HepG2 (cell line): ENCODE results near the gene PIK3CG. TPM values are rescaled to one million over a fixed set of nuclear protein-coding genes. Genes with fewer than 3 reads are reported as not detected.
"Not testable (repeated sequence)": the region's sequence is repeated elsewhere in the genome, so short reads cannot be mapped to it uniquely, and the experiment has no call there.

ENCODE experiments used
- ATAC-seq: fragments of 200-7000 bp; cut with Tn5 transposase; 3 replicates; pipeline ENCODE4 v1.9.1; 2020; ENCODE audit warnings: mild to moderate bottlenecking, moderate library complexity
- BruUV-seq: library from RNA; stranded (reverse); fragments of 400-500 nt; replicated peaks from 2 replicates; lab custom pipeline; 2021; lab: Mats Ljungman, UMichigan
- CTCF ChIA-PET: fragments of 300-600 bp; formaldehyde crosslinking; extraction: SDS; loops from one replicate; lab custom pipeline; 2021; ENCODE audit warnings: low total read pairs, inconsistent platforms, low intra/inter-chr PET ratio; lab: Yijun Ruan, JAX
- POLR2A ChIA-PET: fragments of 350-600 bp; sonication (Branson Sonifier 250); formaldehyde crosslinking; loops from one replicate; lab custom pipeline; 2020; ENCODE audit warnings: antibody characterized with exemption, inconsistent platforms; lab: Yijun Ruan, JAX
- DNase-seq: peaks from one replicate; pipeline ENCODE4 v3.0.0-alpha.2; 2015; ENCODE audit warnings: low spot score
- FAIRE-seq: peaks from 3 replicates; lab custom pipeline; 2011; peaks lifted over from hg19 to GRCh38; lab: Jason Lieb, UNC
- H2AFZ ChIP-seq: one replicate; pipeline ENCODE4 v1.6.1; 2011; ENCODE audit warnings: low read length, inconsistent platforms
- H3K27ac ChIP-seq: fragments of 300-600 bp; 3 replicates; pipeline ENCODE4 v1.8.0; 2011; ENCODE audit warnings: mixed run types, mild to moderate bottlenecking, mixed read lengths, low read length, inconsistent platforms; ENCODE audit not compliant: insufficient read depth; ENCODE audit errors: extremely low read length
- H3K27me3 ChIP-seq, 2 experiments: fragments of 200-600 bp in 1 of 2; 2 replicates in 1 of 2; 3 replicates in 1 of 2; pipeline versions ENCODE4 v1.6.0 to v1.8.0; 2011; ENCODE audit warnings: low read length in 2 of 2, mild to moderate bottlenecking in 2 of 2, moderate library complexity in 2 of 2, inconsistent platforms in 1 of 2; ENCODE audit not compliant: insufficient read depth in 2 of 2, control insufficient read depth in 1 of 2
- H3K36me3 ChIP-seq, 2 experiments: fragments of 200-600 bp in 1 of 2; replicated peaks in 1 of 2; 2 replicates in 1 of 2; 3 replicates in 1 of 2; pipeline versions ENCODE4 v1.5.1 to v1.8.0; 2011; ENCODE audit warnings: low read length in 2 of 2, inconsistent platforms in 1 of 2; ENCODE audit not compliant: insufficient read depth in 2 of 2, control insufficient read depth in 1 of 2
- H3K4me1 ChIP-seq: 2 replicates; pipeline ENCODE4 v1.5.1; 2012; ENCODE audit warnings: low read length, inconsistent platforms; ENCODE audit not compliant: insufficient read depth
- H3K4me2 ChIP-seq: 2 replicates; pipeline ENCODE4 v1.6.0; 2011; ENCODE audit warnings: low read depth, low read length, inconsistent platforms
- H3K4me3 ChIP-seq, 3 experiments: fragments of 200-600 bp in 1 of 3; sonication (generic), shearing (Covaris generic) in 1 of 3; replicated peaks in 1 of 3; 2 replicates each; pipeline ENCODE4 v1.5.1; 2011 to 2016; ENCODE audit warnings: low read length in 3 of 3, inconsistent platforms in 2 of 3, low read depth in 2 of 3, mild to moderate bottlenecking in 2 of 3, control low read depth in 1 of 3, mixed read lengths in 1 of 3; ENCODE audit not compliant: insufficient read depth in 1 of 3
- H3K79me2 ChIP-seq: one replicate; pipeline ENCODE4 v1.6.1; 2011; ENCODE audit warnings: low read length, inconsistent platforms; ENCODE audit not compliant: insufficient read depth
- H3K9ac ChIP-seq: 2 replicates; pipeline ENCODE4 v1.6.0; 2011; ENCODE audit warnings: mild to moderate bottlenecking, low read depth, low read length, inconsistent platforms; ENCODE audit not compliant: insufficient read depth
- H3K9me3 ChIP-seq: 2 replicates; pipeline ENCODE4 v1.5.1; 2012; ENCODE audit warnings: mild to moderate bottlenecking, low read length
- H4K20me1 ChIP-seq: 2 replicates; pipeline ENCODE4 v1.6.0; 2011; ENCODE audit warnings: inconsistent platforms, mild to moderate bottlenecking, low read length, moderate library complexity; ENCODE audit not compliant: insufficient read depth
- AHR ChIP-seq: IDR thresholded peaks from 2 replicates; pipeline ENCODE4 v1.6.1; 2018; ENCODE audit warnings: missing genetic modification reagents, missing compliant biosample characterization
- DNMT1 ChIP-seq: sonication (generic); formaldehyde crosslinking; IDR thresholded peaks from 2 replicates; pipeline ENCODE4 v1.5.1; 2020; ENCODE audit warnings: mild to moderate bottlenecking, missing genetic modification reagents
- HES4 ChIP-seq: sonication (generic); formaldehyde crosslinking; IDR thresholded peaks from 2 replicates; pipeline ENCODE4 v1.9.0; 2021; ENCODE audit warnings: mild to moderate bottlenecking, missing genetic modification reagents, borderline replicate concordance
- MIXL1 ChIP-seq: IDR thresholded peaks from 2 replicates; pipeline ENCODE4 v1.6.1; 2016
- SOX13 ChIP-seq, 3 experiments: fragments of 450-650 bp in 1 of 3; sonication (generic) in 1 of 3; formaldehyde crosslinking in 1 of 3; IDR thresholded peaks in 2 of 3; conservative IDR thresholded peaks in 1 of 3; 2 replicates each; pipeline versions ENCODE4 v1.5.0 to v1.6.1; 2016 to 2020; ENCODE audit warnings: antibody characterized with exemption in 1 of 3, mild to moderate bottlenecking in 1 of 3, missing compliant biosample characterization in 1 of 3, missing genetic modification reagents in 1 of 3, moderate library complexity in 1 of 3
- ZBTB2 ChIP-seq: sonication (generic); formaldehyde crosslinking; IDR thresholded peaks from 2 replicates; pipeline ENCODE4 v1.8.0; 2022; ENCODE audit warnings: low read depth, missing genetic modification reagents
- ZBTB38 ChIP-seq: sonication (generic); formaldehyde crosslinking; IDR thresholded peaks from 2 replicates; pipeline ENCODE4 v1.5.1; 2020; ENCODE audit warnings: mild to moderate bottlenecking, missing genetic modification reagents
- ZC3H4 ChIP-seq: sonication (generic); formaldehyde crosslinking; IDR thresholded peaks from 2 replicates; pipeline ENCODE4 v1.4.0; 2020; ENCODE audit warnings: missing genetic modification reagents, borderline replicate concordance
- ZFAT ChIP-seq: sonication (generic); formaldehyde crosslinking; conservative IDR thresholded peaks from 2 replicates; pipeline ENCODE4 v1.8.1; 2023; ENCODE audit warnings: missing genetic modification reagents, inconsistent platforms
- ZNF30 ChIP-seq: sonication (generic); formaldehyde crosslinking; IDR thresholded peaks from 2 replicates; pipeline ENCODE4 v1.5.0; 2020; ENCODE audit warnings: mild to moderate bottlenecking, missing genetic modification reagents
- ZNF674 ChIP-seq: sonication (generic); formaldehyde crosslinking; IDR thresholded peaks from 2 replicates; pipeline ENCODE4 v1.5.0; 2020; ENCODE audit warnings: low read depth, mild to moderate bottlenecking, missing genetic modification reagents
- ZNF790 ChIP-seq: sonication (generic); formaldehyde crosslinking; IDR thresholded peaks from 2 replicates; pipeline ENCODE4 v1.8.0; 2022; ENCODE audit warnings: missing genetic modification reagents, mild to moderate bottlenecking, borderline replicate concordance
- WGBS: methylation state at CpG from one replicate; pipeline ENCODE4 v1.1.6; 2017; ENCODE audit warnings: low lambda C conversion rate; 5-methylcytosine and 5-hydroxymethylcytosine counted together
- in situ Hi-C: cut with HindIII; loops from 2 replicates; pipeline ENCODE4 v1.10.0; 2017; ENCODE audit warnings: low pct_unique_long_range_greater_than_20kb; ENCODE audit not compliant: extremely low pct_ligation_motif_present
- intact Hi-C: fragments of 100-400 bp; cut with micrococcal nuclease; formaldehyde crosslinking; loops from one replicate; pipeline ENCODE4 v1.10.0; 2022; ENCODE audit not compliant: unreplicated experiment
- polyA plus RNA-seq, 8 experiments: library from polyadenylated mRNA; depleted of rRNA in 3 of 8; stranded (reverse) in 7 of 8; unstranded in 1 of 8; fragments of >200 nt; fragmentation: Illumina TruSeq in 4 of 8; extraction: Trizol in 4 of 8; gene quantifications; 2 replicates each; pipeline versions ENCODE4 v1.2.1 to v1.2.3, GENCODE V29; 2011 to 2016; ENCODE audit warnings: low read depth in 4 of 8, missing spikeins in 1 of 8, mixed read lengths in 1 of 8; ENCODE audit not compliant: insufficient read depth in 1 of 8
- total RNA-seq, 5 experiments: library from RNA; depleted of rRNA; stranded (reverse); fragments of >200 nt; fragmentation: Illumina TruSeq; extraction: Trizol; gene quantifications; 2 replicates each; pipeline ENCODE4 v1.2.3, GENCODE V29; 2016; ENCODE audit warnings: low read depth in 1 of 5

Gene PIK3CG
- total and polyA plus RNA-seq, 2 of the 13 experiments (the other 11 are each of a cell fraction or from before 2014, with no cell fraction given) = not detected

DNA sequence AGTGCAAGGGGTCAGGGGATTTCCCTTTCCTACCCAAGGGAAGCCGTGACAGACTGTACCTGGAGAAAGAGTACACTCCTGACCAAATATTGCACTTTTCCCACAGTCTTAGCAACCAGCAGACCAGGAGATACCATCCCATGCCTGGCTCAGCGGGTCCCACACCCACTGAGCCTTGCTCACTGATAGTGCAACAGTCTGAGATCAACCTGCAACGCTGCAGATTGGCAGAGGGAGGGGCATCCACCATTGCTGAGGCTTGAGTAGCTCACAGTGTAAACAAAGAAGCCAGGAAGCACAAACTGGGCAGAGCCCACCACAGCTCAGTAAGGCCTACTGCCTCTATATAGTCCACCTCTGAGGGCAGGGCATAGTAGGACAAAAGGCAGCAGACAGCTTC, 53.9 kb downstream of the PIK3CG start:
- no peak for FAIRE-seq
- no TSS peak for BruUV-seq
- no peak overlapping the region for H3K4me3 ChIP-seq
- H2AFZ ChIP-seq = no peak overlapping the region
- no peak overlapping the region for H3K9ac ChIP-seq
- intact Hi-C loops (no loop called here), in situ Hi-C loops (no loop called here)
- H3K9me3 ChIP-seq = no peaks in the 10 kb centered on the region
- ChIA-PET CTCF (no interaction called here), POLR2A (no interaction called here)
- H4K20me1 ChIP-seq = no peaks in the 10 kb centered on the region
- DNase-seq = no peak
- no peak for ATAC-seq
- H3K79me2 ChIP-seq = no peaks in the 10 kb centered on the region
- H3K27me3 ChIP-seq = no peaks in the 10 kb centered on the region; a peak in 1 of 5 replicates
- H3K4me2 ChIP-seq = no peak overlapping the region
- WGBS = no CpG with 5 or more reads among the region's 3 CpGs
- H3K36me3 ChIP-seq = no peaks in the 10 kb centered on the region
- H3K4me1 ChIP-seq = no peaks in the 10 kb centered on the region
- H3K27ac ChIP-seq = no peak overlapping the region
- TF ChIP-seq ZBTB2 (no peak), ZC3H4 (CRISPR knock-in tag) (no peak), ZNF674 (CRISPR knock-in tag) (no peak), ZNF30 (CRISPR knock-in tag) (no peak), ZFAT (CRISPR knock-in tag) (no peak), SOX13 (IDR thresholded peaks at IDR 0.05) (no peak), SOX13 (CRISPR knock-in tag; conservative IDR thresholded peaks at IDR 0.05 in 1 of 2, IDR thresholded peaks at IDR 0.05 in 1 of 2) (no peak), DNMT1 (CRISPR knock-in tag) (no peak), AHR (CRISPR knock-in tag) (no peak), MIXL1 (CRISPR knock-in tag) (no peak), HES4 (CRISPR knock-in tag) (no peak), ZNF790 (CRISPR knock-in tag) (no peak), ZBTB38 (CRISPR knock-in tag) (no peak)

DNA sequence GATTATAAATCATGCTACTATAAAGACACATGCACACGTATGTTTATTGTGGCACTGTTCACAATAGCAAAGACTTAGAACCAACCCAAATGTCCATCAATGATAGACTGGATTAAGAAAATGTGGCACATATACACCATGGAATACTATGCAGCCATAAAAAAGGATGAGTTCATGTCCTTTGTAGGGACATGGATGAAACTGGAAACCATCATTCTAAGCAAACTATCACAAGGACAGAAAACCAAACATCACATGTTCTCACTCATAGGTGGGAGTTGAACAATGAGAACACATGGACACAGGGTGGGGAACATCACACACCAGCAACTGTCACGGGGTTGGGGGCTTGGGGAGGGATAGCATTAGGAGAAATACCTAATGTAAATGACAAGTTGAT, 59.4 kb downstream of the PIK3CG start:
- intact Hi-C loops, H3K79me2 ChIP-seq, DNase-seq, H4K20me1 ChIP-seq, H3K27ac ChIP-seq, H3K4me2 ChIP-seq, H2AFZ ChIP-seq, H3K9me3 ChIP-seq, H3K4me3 ChIP-seq, in situ Hi-C loops, ATAC-seq, H3K4me1 ChIP-seq, H3K9ac ChIP-seq, BruUV-seq, CTCF ChIA-PET, POLR2A ChIA-PET, H3K27me3 ChIP-seq, FAIRE-seq, H3K36me3 ChIP-seq: not testable (repeated sequence)
- 0% methylated on average over 2 of the region's 2 CpGs for WGBS
